ENCODE measurements around the gene BPIFB1.

BPIFB1 gene

GRCh38 chr20:33313686-33314314 lies 30.8 kb downstream of the BPIFB1 start:
- no peaks in the 10 kb centered on the region for H3K79me2 ChIP-seq
- H3K4me3 ChIP-seq (ENCODE audit: low read depth, low read length) = no peak overlapping the region
- no peak for TF ChIP-seq CTCF (IDR thresholded peaks at IDR 0.05)
- no peak overlapping the region for H2AFZ ChIP-seq
- no peaks in the 10 kb centered on the region for H3K36me3 ChIP-seq (ENCODE audit: control insufficient read depth, insufficient read depth, low read length)
- no peak overlapping the region for H3K4me2 ChIP-seq (ENCODE audit: low read length)
- H3K9me3 ChIP-seq (ENCODE audit: control insufficient read depth, low read length) = no peaks in the 10 kb centered on the region
- no peaks in the 10 kb centered on the region for H3K27me3 ChIP-seq (ENCODE audit: control insufficient read depth, insufficient read depth, low read length)
- H3K27ac ChIP-seq = no peak overlapping the region
- H3K9ac ChIP-seq = no peak overlapping the region
- H3K4me1 ChIP-seq = no peaks in the 10 kb centered on the region

DNA sequence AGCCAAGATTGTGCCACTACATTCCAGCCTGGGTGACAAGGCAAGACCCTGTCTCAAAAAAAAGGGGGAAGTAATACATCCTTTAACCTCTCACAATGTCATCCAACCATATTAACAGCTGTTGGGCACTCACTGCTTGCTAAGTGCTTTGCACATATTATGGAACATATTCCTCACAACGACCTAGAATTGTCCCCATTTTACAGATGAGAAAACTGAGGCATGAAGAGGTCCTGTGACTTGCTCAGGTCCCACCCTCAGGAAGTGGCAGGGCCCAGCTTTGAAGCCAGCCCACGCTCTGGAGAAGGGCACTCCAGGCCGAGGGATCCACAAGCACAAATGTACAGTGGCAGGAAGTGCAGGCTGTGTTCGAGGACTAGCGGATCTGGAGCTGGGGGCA lies 33.3 kb downstream of the BPIFB1 start:
- Histone ChIP-seq H3K36me3 (ENCODE audit: control insufficient read depth, insufficient read depth, low read length) (no peaks in the 10 kb centered on the region), H3K9me3 (ENCODE audit: control insufficient read depth, low read length) (no peaks in the 10 kb centered on the region), H3K27ac (no peak overlapping the region), H3K9ac (no peak overlapping the region), H3K27me3 (ENCODE audit: control insufficient read depth, insufficient read depth, low read length) (no peaks in the 10 kb centered on the region), H2AFZ (no peak overlapping the region), H3K4me1 (no peaks in the 10 kb centered on the region), H3K4me3 (ENCODE audit: low read depth, low read length) (no peak overlapping the region), H3K4me2 (ENCODE audit: low read length) (no peak overlapping the region), H3K79me2 (no peaks in the 10 kb centered on the region)
- TF ChIP-seq CTCF (IDR thresholded peaks at IDR 0.05) = no peak

DNA sequence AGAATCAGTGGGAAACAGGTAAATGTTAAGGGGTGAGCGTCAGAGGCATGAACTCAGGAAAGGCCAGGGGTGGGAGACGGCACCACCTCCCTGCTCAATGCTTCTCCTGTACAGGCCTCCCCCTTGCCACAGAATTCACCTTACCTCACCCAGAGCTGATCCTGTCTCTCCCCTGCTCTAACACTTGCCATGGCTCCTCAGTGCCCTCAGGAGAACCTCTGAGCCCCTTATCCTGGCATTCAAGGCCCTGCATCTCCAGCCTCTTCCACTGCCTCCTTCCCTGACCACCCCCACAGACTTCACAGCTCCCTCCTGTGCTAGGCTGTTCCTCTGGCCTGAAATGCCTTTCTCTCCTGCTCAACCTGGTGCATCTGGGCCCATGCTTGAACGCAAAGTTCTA lies 33.9 kb downstream of the BPIFB1 start:
- no peak for TF ChIP-seq CTCF (IDR thresholded peaks at IDR 0.05)
- Histone ChIP-seq H3K4me3 (ENCODE audit: low read depth, low read length) (no peak overlapping the region), H3K36me3 (ENCODE audit: control insufficient read depth, insufficient read depth, low read length) (no peaks in the 10 kb centered on the region), H3K27ac (no peak overlapping the region), H3K9ac (no peak overlapping the region), H2AFZ (no peak overlapping the region), H3K27me3 (ENCODE audit: control insufficient read depth, insufficient read depth, low read length) (no peaks in the 10 kb centered on the region), H3K9me3 (ENCODE audit: control insufficient read depth, low read length) (no peaks in the 10 kb centered on the region), H3K4me2 (ENCODE audit: low read length) (no peak overlapping the region), H3K4me1 (no peaks in the 10 kb centered on the region), H3K79me2 (no peaks in the 10 kb centered on the region)

- Histone ChIP-seq H3K4me2 (ENCODE audit: low read length) (no peak overlapping the region), H2AFZ (no peak overlapping the region), H3K4me1 (no peaks in the 10 kb centered on the region), H3K4me3 (ENCODE audit: low read depth, low read length) (no peak overlapping the region), H3K36me3 (ENCODE audit: control insufficient read depth, insufficient read depth, low read length) (no peaks in the 10 kb centered on the region), H3K27ac (no peak overlapping the region), H3K27me3 (ENCODE audit: control insufficient read depth, insufficient read depth, low read length) (no peaks in the 10 kb centered on the region), H3K9ac (no peak overlapping the region), H3K9me3 (ENCODE audit: control insufficient read depth, low read length) (no peaks in the 10 kb centered on the region), H3K79me2 (no peaks in the 10 kb centered on the region)
- TF ChIP-seq CTCF (IDR thresholded peaks at IDR 0.05) = no peak
Observed at GRCh38 chr20:33317424-33318095, 34.5 kb downstream of the BPIFB1 start.

DNA sequence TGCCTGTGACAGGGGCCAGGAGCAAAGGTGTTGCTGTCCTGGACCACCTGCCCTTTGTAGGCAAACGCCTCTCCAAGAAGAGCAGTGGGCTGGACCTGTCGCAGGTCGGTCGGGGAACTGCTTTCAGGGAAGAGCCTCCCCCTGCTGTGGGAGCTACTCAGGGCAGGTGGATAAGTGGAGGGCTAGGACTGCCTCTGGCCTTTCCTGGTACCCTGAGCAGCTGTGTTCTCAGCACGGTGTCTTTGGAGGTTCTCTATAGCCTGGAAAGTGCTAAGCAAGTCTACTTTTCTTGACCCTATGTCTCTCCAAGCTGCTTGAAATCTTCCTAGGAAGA lies 35.0 kb downstream of the BPIFB1 start:
- no peaks in the 10 kb centered on the region for H3K36me3 ChIP-seq (ENCODE audit: control insufficient read depth, insufficient read depth, low read length)
- no peak overlapping the region for H3K4me2 ChIP-seq (ENCODE audit: low read length)
- no peaks in the 10 kb centered on the region for H3K27me3 ChIP-seq (ENCODE audit: control insufficient read depth, insufficient read depth, low read length)
- no peak overlapping the region for H2AFZ ChIP-seq
- no peaks in the 10 kb centered on the region for H3K79me2 ChIP-seq
- H3K4me3 ChIP-seq (ENCODE audit: low read depth, low read length) = no peak overlapping the region
- H3K9ac ChIP-seq = no peak overlapping the region
- H3K9me3 ChIP-seq (ENCODE audit: control insufficient read depth, low read length) = no peaks in the 10 kb centered on the region
- no peaks in the 10 kb centered on the region for H3K4me1 ChIP-seq
- no peak for TF ChIP-seq CTCF (IDR thresholded peaks at IDR 0.05)
- H3K27ac ChIP-seq = no peak overlapping the region
